SKM-1 treated with dmso at 0.1 percent for 144 hours (cell line): ENCODE measurements around the gene SIPA1.
"Not testable (repeated sequence)": the region's sequence is repeated elsewhere in the genome, so short reads cannot be mapped to it uniquely, and the experiment has no call there.

Source experiments
- DNase-seq: peaks from one replicate; lab custom pipeline; 2025; ENCODE audit not compliant: unreplicated experiment; lab: John Stamatoyannopoulos, UW

Gene SIPA1

DNA sequence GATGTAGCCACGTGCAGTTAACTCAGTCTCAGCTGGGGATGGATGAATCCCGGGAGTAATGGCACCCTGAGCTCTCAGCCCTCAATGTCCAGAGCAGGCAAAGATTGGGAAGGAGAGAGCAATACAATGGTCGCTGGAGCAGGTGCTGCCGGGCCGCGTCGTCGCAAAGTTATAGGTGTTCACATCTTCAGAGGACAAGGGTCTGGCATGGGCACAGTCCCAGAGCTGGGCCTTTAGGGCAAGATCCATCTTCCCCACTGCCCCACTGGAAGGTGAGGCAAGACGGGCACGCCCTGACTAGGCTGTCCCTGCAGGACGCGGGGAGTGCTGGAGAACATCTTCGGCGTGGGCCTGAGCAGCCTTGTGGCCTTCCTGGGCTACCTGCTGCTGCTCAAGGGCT, 14.7 kb upstream of the SIPA1 start:
- DNase-seq: no peak

DNA sequence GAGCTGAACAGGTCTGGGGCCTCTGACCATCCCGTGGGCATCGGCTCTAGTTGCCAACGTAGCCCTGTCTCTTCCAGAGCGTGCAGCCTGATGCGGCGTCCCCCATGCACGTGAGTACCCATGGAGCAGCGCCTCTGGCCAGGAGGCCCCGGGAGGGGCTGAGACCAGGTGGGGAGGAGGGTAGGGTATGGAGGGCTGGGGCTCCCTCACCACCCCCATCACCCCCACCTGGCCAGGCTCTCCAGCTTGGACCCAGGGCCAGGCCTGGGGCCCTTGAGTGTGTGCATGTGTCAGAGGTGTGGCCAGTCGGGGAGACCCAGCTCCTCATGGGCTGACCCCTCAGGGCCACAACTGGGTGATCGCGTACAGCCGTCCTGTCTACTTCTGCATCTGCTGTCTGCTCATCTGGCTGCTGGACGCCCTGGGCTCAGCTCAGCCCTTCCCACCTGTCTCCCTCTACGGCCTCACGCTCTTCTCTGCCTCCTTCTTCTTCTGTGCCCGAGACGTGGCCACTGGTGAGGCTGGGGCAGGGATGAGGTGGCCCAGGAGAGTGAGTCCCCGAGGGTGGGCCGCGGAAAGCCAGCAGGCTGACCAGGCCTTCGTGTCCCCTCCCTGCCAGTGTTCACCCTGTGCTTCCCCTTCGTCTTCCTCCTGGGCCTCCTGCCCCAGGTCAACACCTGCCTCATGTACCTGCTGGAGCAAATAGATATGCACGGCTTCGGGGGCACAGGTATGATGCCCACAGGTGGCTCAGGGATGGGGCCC, 13.9 kb upstream of the SIPA1 start:
- DNase-seq: no peak

DNA sequence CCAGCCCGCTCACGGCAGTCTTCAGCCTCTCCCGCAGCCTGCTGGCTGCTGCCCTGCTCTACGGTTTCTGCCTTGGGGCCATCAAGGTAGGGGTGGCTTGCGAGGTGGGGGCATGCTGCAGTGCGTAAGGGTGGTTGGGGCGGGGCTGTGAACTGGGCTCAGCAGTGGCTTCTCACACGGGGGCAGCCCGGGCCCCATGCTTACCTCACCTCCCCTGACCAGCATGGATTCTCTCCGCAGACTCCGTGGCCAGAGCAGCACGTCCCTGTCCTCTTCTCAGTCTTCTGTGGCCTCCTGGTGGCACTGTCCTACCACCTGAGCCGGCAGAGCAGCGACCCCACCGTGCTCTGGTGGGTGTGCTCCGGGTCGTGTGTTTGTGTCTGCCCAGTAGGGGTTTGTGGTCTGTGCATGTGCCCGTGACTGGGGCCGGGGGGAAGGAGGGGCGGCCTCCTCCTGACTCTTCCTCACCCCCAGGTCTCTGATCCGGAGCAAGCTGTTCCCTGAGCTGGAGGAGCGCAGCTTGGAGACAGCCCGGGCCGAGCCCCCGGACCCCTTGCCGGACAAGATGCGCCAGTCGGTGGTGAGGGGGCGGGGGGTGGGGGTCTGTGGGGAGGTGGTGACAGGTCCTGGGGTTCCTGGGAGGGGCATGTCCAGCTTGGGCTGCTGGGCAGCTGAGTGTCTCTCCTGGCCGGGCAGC, 12.8 kb upstream of the SIPA1 start:
- no peak for DNase-seq

DNA sequence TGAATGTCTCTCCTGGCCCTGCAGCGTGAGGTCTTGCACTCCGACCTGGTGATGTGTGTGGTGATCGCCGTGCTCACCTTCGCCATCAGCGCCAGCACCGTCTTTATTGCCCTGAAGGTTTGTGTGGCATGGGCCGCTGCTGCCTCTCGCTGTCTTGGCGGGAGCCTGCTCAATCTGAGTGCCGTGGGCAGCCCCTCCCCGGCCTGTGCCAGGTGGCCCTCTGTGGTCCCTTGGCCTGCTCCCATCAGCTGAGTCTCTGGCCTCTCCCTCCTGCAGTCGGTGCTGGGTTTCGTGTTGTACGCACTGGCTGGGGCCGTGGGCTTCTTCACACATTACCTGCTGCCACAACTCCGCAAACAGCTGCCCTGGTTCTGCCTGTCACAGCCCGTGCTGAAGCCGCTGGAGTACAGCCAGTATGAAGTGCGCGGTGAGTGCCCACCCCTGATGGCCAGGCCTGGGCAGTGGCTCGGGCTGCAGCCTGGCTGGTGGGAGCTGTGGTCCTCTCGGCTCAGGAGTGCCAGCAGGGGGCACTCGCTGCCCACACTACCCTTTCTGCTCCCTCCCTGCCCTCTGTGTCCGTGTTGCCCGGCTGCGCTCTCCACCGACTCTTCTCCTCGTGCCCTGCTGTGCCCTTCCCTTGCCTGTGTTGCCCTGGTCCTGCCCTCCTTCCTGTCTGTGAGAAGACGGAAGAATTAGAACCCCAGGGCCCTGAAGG, 12.1 kb upstream of the SIPA1 start:
- DNase-seq: no peak

DNA sequence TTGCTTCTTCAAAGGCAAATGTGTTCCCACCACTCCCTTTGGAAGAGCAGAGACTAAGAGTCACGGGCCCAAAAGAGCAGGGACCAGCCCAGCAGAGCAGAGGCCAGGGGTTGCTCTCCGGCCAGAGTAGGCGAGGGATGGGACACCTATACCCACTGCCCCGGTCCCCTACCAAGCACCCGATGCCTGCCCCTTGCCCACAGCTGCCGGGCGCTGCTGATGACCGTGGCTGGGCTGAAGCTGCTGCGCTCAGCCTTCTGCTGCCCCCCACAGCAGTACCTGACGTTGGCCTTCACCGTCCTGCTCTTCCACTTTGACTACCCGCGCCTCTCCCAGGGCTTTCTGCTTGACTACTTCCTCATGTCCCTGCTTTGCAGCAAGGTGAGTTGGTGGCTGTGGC, 10.7 kb upstream of the SIPA1 start:
- no peak for DNase-seq

DNA sequence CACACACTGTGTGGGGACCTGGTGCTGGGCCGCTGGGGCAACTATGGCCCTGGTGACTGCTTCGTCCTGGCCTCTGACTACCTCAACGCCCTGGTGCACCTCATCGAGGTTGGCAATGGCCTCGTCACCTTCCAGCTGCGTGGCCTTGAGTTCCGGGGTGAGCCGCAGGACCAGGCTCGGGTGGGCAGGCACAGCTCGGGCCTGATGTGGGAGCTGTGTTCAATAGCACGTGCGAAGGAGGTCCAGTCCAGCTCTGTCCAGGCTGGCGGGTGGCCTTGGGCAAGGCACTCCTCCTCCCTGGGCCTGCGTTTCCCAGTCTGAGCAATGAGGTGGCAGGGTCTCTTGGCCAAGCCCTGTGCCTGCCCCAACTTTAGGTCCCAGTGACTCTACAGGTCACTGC, 8.3 kb upstream of the SIPA1 start:
- DNase-seq: no peak

DNA sequence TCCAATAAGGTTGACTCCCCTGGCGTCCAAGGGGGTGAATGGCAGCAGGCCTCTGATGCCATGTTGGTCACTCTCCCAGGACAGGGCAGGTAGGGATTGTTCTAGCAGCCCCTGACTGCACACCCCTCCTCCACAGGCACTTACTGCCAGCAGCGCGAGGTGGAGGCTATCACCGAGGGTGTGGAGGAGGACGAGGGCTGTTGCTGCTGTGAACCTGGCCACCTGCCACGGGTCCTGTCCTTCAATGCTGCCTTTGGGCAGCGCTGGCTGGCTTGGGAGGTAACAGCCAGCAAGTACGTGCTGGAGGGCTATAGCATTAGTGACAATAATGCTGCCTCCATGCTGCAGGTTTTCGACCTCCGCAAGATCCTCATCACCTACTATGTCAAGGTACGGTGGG, 7.7 kb upstream of the SIPA1 start:
- no peak for DNase-seq

DNA sequence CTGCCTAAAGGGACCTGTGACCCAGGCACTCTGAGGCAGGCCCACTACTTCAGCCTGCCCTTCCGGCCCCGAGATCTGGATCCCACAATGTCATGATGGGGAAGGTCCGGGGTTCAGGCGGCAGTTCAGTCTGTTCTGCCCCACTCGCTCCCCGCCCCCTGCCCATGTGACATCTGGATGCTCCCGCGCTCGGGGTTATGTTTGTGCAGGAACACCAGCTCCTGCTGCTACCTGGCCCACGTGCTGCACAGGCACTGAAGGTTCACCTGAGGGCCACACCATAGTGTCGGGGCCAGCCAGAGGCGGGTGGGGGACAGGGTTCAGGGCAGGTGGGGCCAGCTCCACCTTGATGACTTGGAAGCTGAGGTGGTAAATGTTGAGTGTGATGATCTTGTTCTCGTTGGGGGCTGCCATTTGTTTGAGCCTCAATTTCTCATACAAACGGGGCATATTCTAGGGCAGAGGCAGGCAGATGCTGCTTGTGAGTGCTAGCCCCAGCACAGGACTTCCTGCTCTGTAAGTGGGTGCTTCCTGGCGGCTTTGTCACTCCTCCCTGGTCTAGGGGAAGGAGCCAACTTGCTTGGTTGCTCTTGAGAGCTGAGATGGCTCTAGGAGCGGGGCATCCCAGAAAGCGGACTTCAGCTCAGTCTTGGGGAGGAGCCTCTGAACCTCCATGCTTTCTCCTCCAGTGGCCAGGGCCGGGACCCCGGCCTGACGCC, 4.4 kb upstream of the SIPA1 start:
- no peak for DNase-seq

DNA sequence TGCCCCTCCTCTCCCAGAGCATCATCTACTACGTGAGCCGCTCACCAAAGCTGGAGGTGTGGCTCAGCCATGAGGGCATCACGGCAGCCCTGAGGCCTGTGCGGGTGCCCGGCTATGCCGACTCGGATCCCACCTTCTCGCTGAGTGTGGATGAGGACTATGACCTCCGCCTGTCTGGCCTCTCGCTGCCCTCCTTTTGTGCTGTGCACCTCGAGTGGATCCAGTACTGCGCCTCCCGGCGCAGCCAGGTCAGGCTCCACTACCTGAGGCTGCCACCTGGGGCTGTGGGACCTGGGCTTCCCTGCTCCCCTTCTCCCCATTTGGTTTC, 3.8 kb upstream of the SIPA1 start:
- no peak for DNase-seq

DNA sequence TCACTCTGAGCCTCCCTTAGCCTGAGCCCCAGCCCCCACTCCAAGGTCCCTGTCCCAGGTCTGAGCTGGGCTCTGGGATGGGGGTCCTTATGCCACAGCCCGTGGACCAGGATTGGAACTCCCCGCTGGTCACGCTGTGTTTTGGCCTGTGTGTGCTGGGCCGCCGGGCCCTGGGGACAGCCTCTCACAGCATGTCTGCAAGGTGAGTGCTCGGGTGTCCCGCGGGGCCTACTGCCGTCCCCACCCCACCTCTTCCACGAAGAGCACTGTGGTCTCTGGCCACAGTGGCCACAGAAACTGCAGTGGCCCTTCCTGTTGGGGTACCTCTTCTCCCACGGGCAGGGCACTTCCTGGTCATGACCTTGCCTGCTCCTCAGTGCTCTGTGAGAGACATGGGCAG, 3.5 kb upstream of the SIPA1 start:
- DNase-seq: no peak

DNA sequence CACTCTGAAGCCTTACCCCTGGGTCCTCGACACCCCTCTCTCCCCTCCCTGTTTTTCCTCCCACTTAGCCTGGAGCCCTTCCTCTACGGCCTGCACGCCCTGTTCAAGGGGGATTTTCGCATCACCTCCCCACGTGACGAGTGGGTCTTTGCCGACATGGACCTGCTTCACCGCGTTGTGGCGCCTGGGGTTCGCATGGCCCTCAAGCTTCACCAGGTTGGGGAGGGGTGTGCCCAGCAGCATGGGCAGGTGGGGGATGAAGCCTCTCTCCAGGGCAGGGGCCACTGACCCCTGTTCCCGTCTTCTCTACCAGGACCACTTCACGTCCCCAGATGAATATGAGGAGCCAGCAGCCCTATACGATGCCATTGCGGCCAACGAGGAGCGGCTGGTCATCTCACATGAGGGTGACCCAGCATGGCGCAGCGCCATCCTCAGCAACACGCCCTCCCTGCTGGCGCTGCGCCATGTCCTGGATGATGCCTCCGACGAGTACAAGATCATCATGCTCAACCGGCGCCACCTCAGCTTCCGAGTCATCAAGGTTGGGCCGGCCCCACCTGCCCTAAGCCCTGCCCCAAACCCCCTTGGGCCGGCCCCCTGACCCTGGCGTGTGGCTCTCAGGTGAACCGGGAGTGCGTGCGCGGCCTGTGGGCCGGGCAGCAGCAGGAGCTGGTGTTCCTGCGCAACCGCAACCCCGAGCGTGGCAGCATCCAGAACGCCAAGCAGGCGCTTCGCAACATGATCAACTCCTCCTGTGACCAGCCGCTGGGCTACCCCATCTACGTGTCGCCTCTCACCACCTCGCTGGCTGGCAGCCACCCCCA, 2.8 kb upstream of the SIPA1 start:
- no peak for DNase-seq

DNA sequence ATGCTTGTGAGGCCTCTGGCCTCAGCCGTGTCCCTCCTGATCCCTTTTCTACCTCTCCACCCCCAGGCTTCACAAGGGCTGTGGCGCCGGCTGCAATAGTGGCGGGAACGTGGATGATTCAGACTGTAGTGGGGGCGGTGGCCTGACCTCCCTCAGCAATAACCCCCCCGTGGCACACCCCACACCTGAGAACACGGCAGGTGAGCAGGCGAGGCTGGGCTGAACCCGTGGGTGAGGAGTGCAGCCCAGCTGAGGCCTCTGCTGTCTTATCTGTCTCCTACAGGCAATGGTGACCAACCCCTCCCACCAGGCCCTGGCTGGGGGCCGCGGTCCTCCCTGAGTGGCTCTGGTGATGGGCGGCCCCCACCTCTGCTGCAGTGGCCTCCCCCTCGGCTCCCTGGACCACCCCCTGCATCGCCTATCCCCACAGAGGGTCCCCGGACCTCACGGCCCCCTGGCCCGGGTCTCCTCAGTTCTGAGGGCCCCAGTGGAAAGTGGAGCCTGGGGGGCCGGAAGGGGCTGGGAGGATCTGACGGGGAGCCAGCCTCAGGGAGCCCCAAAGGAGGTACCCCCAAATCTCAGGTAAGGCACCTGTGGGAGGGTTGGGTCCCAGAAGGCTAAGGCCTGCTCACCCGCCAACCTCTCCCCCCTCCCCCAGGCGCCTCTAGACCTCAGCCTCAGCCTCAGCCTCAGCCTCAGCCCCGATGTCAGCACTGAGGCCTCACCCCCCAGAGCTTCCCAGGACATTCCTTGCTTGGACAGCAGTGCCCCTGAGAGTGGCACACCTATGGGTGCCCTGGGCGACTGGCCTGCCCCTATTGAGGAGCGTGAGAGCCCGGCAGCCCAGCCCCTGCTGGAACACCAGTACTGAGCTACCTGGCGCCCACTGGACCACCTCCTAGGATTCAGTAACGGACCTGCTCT, 1.5 kb upstream of the SIPA1 start:
- DNase-seq: no peak

DNA sequence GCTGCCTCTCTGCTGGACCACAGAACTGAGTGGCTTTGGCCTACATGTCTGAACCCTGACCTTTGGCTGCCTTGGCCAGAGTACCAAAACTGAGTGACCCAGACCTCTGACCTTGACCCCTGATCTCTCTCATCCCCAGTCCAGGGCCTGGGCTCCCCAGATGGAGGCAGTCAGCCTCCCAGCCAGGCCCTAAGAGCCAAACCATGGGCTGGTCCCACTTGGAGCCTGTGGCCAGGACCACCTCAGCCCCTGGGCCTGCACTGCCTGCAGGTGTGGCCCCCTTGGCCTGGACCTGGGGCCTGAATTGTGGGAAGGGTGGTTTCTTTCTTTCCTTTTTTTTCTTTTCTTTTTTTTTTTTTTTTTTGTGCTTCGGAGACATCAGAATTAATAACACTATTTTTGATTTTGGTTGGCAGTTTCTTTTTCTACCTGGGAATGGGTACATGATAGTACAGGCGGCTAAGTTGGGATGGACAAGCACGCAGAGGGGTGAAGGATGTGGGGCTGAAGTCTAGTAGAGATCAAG, 806 bp upstream of the SIPA1 start:
- DNase-seq: no peak

DNA sequence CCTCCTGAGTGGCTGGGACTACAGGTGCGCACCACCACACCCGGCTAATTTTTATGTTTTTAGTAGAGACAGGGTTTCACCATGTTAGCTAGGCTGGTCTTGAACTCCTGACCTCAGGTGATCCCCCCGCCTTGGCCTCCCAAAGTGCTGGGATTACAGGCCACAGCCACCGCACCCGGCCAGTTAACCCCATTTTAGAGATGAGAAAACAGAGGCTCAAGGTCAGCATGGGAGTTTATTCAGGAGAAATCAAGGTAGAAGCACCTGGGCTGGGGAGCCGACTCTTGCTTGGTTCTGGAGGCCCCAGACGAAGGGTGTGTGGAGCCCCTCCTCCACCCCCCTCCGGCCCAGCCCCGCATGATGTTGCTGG, 1.3 kb downstream of the SIPA1 start:
- not testable (repeated sequence) for DNase-seq

DNA sequence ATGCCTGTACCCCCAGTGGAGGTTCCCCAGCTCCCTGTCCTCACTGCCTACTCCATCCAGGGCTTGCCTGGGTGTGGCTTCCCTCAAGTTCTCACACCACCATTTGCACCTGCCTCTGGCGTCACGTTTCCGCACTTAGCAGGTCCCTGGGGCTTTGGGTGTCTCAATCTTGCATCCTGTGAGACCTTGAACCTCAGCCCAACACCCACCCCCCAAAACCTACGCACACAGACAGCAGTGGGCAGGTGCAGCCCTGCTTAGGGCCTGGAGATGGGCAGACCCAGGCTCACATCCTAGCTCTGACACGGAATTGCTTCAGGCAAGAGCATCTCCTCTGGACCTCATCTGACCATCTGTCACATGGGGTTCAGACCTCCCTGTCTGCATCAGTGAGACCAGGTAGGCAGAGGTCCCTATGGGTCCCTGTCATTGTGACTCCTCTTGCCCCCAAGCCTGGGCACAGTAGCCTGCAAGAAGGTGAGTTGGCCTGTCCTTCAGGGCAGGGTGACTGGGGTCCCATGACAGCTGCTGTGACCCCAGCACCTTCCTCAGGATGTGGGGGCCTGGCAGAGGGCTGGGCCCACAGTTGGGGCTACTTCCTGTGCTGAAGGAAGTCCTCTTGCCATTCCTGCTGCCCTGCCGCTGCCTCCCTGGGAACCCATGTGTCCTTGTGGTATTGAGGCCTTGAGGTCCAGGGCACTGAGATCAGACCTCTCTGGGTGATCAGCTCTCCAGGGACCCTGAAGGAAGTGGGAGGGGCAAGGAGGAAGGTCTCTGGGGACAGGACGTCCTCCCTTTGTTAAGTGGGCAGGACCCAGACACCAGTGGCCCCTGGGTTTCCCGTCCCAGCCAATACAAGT, 2.0 kb downstream of the SIPA1 start:
- peak; percentile 59 for DNase-seq

DNA sequence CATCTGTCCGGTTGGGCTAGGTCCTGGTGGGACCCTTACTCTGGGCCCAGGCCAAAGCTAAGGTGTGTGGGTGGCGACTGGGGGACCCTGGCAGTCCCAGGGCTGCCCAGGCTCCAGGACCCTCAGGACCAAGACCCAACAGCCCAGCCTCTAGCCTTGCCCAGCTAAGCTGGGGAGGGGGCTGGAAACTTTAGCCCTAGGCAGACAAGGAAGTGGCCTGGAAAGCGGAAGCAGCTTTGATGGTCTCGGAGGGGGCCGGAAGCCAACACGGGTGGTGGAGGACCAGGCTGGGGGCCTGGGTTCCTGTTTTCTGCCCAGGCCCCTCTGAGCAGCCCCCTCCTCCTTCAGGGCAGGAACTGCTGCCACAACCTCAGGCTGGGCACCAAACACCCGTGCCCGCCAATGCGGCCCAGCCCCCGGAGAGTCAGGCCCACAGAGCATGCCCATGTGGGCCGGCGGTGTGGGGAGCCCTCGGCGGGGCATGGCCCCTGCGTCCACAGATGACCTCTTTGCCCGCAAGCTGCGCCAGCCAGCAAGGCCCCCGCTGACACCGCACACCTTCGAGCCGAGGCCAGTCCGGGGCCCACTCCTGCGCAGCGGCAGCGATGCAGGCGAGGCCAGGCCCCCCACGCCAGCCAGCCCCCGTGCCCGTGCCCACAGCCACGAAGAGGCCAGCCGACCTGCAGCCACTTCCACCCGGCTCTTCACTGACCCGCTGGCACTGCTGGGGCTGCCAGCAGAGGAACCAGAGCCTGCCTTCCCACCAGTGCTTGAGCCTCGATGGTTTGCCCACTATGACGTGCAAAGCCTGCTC, 2.8 kb downstream of the SIPA1 start:
- DNase-seq: peak; percentile 71

DNA sequence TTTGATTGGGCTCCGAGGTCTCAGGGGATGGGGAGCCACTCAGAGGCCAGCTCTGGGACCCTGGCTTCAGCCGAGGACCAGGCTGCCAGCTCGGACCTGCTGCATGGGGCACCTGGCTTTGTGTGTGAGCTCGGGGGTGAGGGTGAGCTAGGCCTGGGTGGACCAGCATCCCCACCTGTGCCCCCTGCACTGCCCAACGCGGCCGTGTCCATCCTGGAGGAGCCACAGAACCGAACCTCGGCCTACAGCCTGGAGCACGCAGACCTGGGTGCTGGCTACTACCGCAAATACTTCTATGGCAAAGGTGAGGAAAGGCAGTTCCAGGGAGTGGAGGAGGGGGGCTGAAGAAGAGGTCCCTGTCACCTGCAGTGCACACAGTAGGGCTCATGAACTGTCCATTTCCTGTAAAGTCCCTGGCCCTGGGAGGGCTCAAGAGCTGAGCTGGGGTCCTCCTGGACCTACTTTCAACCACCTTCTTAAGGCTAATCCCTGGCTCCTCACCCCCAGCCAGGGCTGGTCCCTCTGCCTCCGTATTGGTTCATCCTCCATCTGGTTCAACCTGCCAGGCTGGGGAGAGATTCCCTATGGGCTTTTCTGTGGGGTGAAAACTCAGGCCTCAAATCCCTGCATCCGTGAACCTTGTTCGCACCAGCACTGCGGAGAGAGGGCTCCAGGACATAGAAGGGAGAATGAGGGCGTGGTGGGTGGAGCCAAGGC, 3.6 kb downstream of the SIPA1 start:
- DNase-seq: no peak
